Mesothelial cell of epicardium (in vitro differentiated cells): ENCODE data around the gene MMD2. TPM values are rescaled to one million over a fixed set of nuclear protein-coding genes. Genes with fewer than 3 reads are reported as not detected.
A peak's percentile ranks its signal among the peaks of the same experiment; 100 is the strongest.
"Not testable (repeated sequence)": the region's sequence is repeated elsewhere in the genome, so short reads cannot be mapped to it uniquely, and the experiment has no call there.

Source experiments
- DNase-seq, 2 experiments: peaks; one replicate each; pipeline ENCODE4 v3.0.0; 2021; ENCODE audit warnings: low spot score in 2 of 2; ENCODE audit not compliant: unreplicated experiment in 2 of 2
- H3K27ac Mint-ChIP-seq: 2 replicates; pipeline ENCODE4 v1.8.0; 2021; ENCODE audit warnings: mixed read lengths
- H3K27me3 Mint-ChIP-seq: 2 replicates; pipeline ENCODE4 v1.8.0; 2021; ENCODE audit warnings: low read depth, mixed read lengths
- H3K36me3 Mint-ChIP-seq: 2 replicates; pipeline ENCODE4 v1.8.0; 2021; ENCODE audit warnings: mixed read lengths
- H3K4me1 Mint-ChIP-seq: 2 replicates; pipeline ENCODE4 v1.8.0; 2021; ENCODE audit warnings: mixed read lengths
- H3K4me3 Mint-ChIP-seq: 2 replicates; pipeline ENCODE4 v1.8.0; 2021; ENCODE audit warnings: mild to moderate bottlenecking, moderate library complexity, mixed read lengths
- H3K9me3 Mint-ChIP-seq: 2 replicates; pipeline ENCODE4 v1.8.0; 2021; ENCODE audit warnings: mixed read lengths
- CTCF ChIP-seq: fragments of 200-600 bp; sonication (generic); IDR thresholded peaks from one replicate; pipeline ENCODE4 v1.5.0; 2021; ENCODE audit warnings: antibody characterized with exemption; ENCODE audit not compliant: unreplicated experiment
- total RNA-seq: library from RNA; stranded (reverse); gene quantifications from 3 replicates; pipeline ENCODE4 v1.2.1, GENCODE V29; 2021

The MMD2 gene
- total RNA-seq, 1 donor from 2014 or later = not detected

DNA sequence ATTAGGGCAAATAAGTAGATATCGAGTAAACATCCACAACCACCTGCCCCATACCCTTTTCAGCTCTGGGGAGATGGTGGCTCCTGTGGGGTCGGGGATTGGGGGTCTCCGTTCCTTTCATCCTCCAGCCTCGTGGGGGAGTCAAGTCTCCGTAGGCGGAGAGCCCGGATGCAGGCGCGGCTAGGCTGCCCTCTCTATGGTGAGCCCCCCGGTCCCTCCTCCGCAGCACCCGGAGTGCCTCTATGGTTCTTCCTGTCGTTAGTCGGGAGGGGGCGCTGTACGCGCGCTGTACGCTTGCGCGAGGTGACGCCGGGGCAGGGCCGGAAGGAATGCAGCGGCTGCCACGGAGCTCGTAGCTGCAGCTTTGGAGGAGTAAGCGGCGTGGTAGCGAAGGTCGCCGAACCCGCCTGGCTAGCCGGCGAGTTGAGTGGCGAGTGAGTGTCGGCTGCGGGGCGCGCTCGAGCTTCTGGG is 14.8 kb upstream of the MMD2 start:
- peak; percentile 87 to 95 for DNase-seq
- Mint-ChIP-seq H3K27ac (peak overlapping the region; percentile 98), H3K4me1 (peaks cover 8% of the 10 kb centered on the region), H3K36me3 (peaks cover 22% of the 10 kb centered on the region), H3K27me3 (no peaks in the 10 kb centered on the region), H3K9me3 (no peaks in the 10 kb centered on the region), H3K4me3 (peak overlapping the region; percentile 97)
- TF ChIP-seq CTCF = peak; percentile 68

DNA sequence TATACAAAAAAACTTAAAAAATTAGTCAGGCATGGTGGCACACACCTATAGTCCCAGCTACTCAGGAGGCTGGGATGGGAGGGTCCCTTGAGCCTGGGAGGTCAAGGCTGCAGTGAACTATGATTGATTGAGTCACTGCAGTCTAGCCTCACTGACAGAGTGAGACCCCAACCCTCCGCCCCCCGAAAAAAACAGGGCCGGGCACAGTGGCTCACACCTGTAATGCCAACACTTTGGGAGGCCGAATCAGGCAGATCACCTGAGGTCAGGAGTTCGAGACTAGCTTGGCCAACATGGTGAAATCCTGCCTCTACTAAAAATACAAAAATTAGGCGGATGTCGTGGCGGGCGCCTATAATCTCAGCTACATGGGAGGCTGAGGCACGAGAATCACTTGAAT is 13.5 kb upstream of the MMD2 start:
- not testable (repeated sequence) for H3K4me3 Mint-ChIP-seq, H3K9me3 Mint-ChIP-seq, H3K4me1 Mint-ChIP-seq, H3K27ac Mint-ChIP-seq, H3K27me3 Mint-ChIP-seq, DNase-seq
- peaks cover 11% of the 10 kb centered on the region for H3K36me3 Mint-ChIP-seq

GRCh38 chr7:4965295-4966022 is 6.5 kb upstream of the MMD2 start:
- Mint-ChIP-seq H3K27me3 (peaks cover 41% of the 10 kb centered on the region), H3K36me3 (no peaks in the 10 kb centered on the region), H3K4me3 (no peak overlapping the region), H3K9me3 (no peaks in the 10 kb centered on the region), H3K4me1 (no peaks in the 10 kb centered on the region), H3K27ac (no peak overlapping the region)
- TF ChIP-seq CTCF = no peak
- no peak for DNase-seq

- no peak for DNase-seq
- H3K36me3 Mint-ChIP-seq = no peaks in the 10 kb centered on the region
- no peak for TF ChIP-seq CTCF
- H3K4me3 Mint-ChIP-seq = no peak overlapping the region
- no peak overlapping the region for H3K27ac Mint-ChIP-seq
- no peaks in the 10 kb centered on the region for H3K9me3 Mint-ChIP-seq
- peaks cover 45% of the 10 kb centered on the region for H3K27me3 Mint-ChIP-seq
- no peaks in the 10 kb centered on the region for H3K4me1 Mint-ChIP-seq
Observed at GRCh38 chr7:4964506-4964905, 5.5 kb upstream of the MMD2 start.

DNA sequence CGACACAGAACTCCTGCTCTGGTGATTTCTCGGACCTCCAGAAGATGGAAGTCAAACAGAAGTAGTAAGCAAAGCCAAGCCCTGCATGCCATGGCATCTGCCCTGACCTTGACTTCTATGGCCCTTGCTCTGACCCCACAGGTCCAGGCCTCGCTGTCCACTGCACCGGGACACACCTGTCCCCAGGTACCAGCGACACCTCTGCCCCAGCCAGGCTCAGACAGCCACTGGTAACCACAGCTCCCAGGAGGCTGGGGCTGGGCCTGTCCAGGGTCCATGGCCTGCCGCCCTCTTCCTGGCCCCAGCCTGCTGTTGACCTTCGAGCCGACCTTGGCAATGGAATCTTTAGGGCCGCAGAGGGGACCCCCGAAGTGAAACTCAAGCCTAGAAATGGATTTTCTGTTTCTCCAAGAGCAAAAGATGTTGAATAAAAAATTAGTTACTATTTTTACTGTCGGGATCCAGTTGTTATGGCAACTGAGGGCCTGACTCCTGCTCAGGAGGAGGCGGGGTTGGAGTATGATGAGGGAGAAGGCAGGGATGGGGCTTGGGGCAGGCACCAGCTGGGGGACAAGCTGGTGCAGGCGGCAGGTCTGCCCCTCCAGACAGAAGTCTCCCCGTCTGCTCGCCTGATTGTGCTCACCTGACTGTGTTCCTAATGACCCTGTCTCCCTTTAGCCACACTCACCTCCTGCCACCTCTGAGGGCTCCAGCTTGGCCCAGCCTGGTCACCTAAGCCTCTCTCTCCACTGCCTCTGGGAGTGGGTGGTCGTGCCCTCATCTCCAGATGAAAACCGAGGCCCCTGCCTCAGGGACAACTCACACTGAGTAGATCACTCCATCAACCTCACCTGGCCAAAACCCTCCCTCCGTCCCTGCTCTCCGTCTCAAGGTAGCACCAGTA is 4.1 kb upstream of the MMD2 start:
- Mint-ChIP-seq H3K27ac (no peak overlapping the region), H3K4me3 (no peak overlapping the region), H3K36me3 (no peaks in the 10 kb centered on the region), H3K27me3 (peaks cover 50% of the 10 kb centered on the region), H3K9me3 (no peaks in the 10 kb centered on the region), H3K4me1 (peaks cover 5% of the 10 kb centered on the region)
- DNase-seq = no peak
- no peak for TF ChIP-seq CTCF

- Mint-ChIP-seq H3K27ac (no peak overlapping the region), H3K4me3 (peak overlapping the region; percentile 47), H3K9me3 (no peaks in the 10 kb centered on the region), H3K4me1 (peaks cover 5% of the 10 kb centered on the region), H3K27me3 (peaks cover 66% of the 10 kb centered on the region), H3K36me3 (no peaks in the 10 kb centered on the region)
- DNase-seq = no peak
- TF ChIP-seq CTCF = no peak
Observed at GRCh38 chr7:4960363-4960762, 1.4 kb upstream of the MMD2 start.
